GM12872 (cell line): Measurements from ENCODE around the gene SFRP2.

Experiments
- TF ChIP-seq, protein P1 (sequence below): IDR thresholded peaks from 3 replicates; pipeline ENCODE4 v1.5.1; 2011; ENCODE audit warnings: low read depth, mild to moderate bottlenecking, low read length, moderate library complexity; ENCODE audit not compliant: insufficient read depth

The SFRP2 gene

DNA sequence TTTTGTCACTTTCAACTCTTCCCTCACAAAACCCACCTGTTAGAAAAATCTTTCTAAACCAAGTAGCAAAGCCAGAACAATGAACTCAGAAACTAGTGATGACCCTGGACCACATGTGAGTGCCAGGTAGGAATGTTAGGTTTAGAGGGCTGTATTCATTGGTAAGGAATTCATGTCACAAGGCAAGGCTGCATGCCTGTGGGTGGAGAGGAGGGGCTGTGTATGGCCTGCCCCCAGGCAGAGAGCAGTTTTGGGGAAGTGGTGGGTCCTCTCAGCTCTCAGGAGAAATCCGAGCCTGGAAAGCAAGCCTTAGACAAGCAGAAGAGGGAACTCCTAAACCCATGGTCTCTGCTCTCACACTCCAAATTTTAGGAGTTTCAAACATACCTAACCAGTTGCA is 31.5 kb downstream of the SFRP2 start:
- TF ChIP-seq, protein P1, sequence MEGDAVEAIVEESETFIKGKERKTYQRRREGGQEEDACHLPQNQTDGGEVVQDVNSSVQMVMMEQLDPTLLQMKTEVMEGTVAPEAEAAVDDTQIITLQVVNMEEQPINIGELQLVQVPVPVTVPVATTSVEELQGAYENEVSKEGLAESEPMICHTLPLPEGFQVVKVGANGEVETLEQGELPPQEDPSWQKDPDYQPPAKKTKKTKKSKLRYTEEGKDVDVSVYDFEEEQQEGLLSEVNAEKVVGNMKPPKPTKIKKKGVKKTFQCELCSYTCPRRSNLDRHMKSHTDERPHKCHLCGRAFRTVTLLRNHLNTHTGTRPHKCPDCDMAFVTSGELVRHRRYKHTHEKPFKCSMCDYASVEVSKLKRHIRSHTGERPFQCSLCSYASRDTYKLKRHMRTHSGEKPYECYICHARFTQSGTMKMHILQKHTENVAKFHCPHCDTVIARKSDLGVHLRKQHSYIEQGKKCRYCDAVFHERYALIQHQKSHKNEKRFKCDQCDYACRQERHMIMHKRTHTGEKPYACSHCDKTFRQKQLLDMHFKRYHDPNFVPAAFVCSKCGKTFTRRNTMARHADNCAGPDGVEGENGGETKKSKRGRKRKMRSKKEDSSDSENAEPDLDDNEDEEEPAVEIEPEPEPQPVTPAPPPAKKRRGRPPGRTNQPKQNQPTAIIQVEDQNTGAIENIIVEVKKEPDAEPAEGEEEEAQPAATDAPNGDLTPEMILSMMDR: no peak

DNA sequence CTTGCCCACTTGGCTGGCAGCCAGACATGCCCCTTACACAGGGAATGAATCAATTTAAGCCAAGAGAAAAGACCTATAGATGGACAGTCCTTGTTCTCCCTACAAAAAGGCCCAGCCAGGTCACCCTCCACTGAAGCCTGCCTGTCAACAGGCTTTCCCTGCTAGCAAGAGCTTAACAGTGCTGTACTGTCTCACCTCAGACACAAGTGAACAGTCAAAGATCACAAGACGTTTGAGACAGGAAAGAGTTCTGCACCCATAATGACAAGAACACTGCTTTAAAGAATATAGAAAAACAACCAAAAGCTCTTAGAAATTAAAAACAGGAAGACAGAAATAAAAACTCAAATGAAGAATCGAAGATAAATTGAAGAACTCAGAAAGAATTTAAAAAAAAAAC is 33.7 kb downstream of the SFRP2 start:
- TF ChIP-seq, protein P1: no peak

DNA sequence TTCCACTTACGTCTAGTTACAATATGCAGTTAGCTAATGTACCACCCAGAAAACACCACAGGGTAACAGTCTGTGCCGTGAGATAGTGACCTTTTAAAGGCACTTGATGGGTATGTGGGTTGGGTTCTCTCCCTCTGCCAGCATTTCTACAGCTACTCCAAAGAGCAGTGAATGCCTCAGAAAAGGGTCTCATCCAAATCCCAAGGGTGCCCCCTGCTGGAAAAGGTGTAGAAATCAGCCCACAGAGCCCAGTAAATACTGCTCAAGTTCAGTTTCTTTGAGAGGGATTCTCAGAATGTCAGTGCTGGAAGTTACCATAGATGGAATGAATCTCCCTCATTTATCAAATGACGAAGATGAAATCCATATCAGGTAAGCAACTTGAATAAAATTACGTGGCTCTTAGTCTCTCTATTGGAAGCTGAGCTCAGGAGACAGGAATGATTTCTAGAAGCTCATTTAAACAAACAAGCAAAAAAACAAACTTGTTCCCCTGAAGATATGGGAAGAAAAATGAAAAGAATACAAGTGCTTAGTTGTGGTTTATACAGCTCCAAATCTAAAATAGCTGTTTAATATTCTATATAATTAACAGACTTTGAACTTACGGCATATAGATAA is 38.6 kb downstream of the SFRP2 start:
- TF ChIP-seq, protein P1: peak; percentile 75

DNA sequence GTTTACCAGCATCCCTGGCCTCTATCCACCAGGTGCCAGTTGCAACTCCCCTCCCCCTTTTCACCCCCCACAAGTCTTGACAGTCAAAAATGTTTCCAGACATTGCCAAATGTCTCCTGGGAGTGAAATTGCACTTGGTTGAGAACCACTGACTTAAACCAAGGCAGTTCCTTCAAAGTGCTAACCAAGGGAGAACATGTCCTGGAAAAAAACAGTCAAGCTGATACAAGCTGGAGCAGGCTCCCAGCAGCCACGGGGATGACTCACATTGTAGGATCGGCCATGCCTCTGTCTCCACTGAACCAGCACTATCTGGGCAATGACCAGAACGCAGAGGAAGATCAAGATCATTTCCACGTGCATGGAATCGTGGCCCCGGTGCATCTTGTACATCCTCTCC is 40.5 kb downstream of the SFRP2 start:
- TF ChIP-seq, protein P1: no peak

DNA sequence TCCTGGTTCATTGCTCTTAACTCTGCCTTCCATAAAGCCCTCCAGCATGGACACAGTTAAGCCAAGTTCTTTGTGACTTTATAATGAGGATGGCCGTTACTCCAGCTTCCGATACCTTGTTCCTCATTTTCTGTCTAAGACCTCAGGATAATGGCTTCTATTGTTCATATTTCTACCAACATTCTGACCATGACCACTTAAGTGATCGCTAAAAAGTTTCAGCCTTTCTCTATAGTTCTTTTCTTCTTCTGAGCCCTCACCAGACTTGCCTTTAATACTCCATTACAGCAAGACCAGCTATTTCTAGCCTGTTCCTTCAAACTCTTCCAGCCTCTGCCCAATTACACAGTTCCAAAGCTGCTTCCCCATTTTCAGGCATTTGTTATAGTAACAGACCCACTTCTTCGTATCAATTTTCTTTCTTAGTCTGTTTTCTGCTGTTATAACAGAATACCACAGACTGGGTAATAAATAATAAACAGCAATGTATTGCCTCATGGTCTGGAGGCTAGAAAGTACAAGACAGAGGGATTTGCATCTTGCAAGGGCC is 41.4 kb downstream of the SFRP2 start:
- TF ChIP-seq, protein P1: no peak

DNA sequence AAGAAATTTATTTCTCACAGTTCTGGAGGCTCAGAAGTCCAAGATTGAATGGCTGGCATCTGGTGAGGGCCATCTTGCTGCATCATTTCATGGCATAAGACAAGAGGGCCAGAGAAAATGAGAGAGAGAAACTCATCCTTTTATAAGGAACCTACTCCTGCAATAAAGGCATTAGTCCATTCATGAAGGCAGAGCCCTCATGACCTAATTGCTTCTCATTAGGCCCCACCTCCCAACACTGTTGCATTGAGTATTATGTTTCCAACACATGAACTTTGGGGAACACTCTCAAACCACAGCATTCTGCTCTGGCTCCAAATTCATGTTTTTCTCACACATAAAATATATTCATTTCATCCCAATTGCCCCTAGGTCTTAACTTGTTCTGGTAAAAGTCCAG is 43.2 kb downstream of the SFRP2 start:
- TF ChIP-seq, protein P1: no peak

DNA sequence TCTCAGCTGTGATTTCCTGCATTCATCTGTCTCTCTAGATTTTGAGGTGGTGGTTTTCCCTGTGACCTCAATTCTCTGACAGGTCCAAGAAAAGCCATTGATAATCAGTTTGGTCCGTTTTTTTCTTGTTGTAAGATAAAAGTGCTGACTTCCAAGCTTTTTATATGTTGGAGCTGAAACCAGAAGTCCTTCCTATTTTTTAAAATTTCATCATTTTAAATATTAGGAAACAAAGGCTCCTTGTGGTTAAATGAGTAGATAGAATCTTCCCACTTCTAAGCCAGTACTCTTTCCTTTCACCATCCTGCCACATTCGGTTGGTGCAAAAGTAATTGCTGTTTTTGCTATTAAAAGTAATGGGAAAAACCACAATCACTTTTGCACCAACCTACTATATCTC is 47.3 kb downstream of the SFRP2 start:
- TF ChIP-seq, protein P1: no peak
